DMS114 treated with DMSO at 0.1 percent for 48 hours (cell line): ENCODE results near the gene CD19.
"Not testable (repeated sequence)": the region's sequence is repeated elsewhere in the genome, so short reads cannot be mapped to it uniquely, and the experiment has no call there.

Experiments used
- DNase-seq: peaks from one replicate; lab custom pipeline; 2025; ENCODE audit not compliant: unreplicated experiment; lab: John Stamatoyannopoulos, UW

The CD19 gene

GRCh38 chr16:28905800-28906372, 25.9 kb upstream of the CD19 start:
- no peak for DNase-seq

GRCh38 chr16:28910086-28911031, 21.4 kb upstream of the CD19 start:
- no peak for DNase-seq

- DNase-seq: no peak
These were observed 19.2 kb upstream of the CD19 start for GRCh38 chr16:28912558-28912957.

DNA sequence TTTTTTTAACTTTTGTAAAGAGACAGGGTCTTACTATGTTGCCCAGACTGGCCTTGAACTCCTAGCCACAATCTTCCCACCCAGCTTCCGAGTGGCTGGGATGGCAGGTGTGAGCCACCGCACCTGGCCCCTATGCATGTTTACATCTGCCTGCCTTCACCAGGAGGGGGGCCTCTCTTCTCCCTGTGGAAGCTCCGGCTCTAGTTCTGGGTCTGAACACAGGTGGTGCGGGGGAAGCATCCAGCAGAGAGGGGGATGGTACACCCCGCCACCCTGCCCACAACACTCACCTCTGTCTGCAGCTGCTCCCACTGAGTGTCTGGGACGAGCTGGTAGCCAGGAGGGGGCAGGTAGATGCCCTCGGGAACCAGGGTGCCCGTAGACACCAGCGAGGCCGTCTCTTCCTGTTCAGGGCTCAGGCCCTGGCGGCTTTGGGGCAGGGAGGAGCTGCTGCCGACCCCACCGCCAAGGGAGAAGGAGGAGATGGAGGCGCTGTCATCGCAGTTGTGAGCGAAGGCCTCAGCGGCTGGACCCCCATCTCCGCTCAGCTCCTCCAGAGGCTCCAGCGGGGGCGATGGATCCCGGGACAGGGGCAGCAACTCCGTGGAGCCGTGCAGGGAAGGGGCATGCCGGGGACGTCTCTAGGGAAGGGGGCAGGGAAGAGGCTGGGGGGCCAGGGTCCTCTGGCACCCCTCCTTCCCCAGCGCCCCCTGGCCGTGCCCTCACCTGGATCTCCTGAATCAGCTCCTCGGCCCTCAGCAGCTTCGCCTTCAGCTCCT, 17.6 kb upstream of the CD19 start:
- DNase-seq: no peak

GRCh38 chr16:28915181-28915580, 16.6 kb upstream of the CD19 start:
- no peak for DNase-seq

DNA sequence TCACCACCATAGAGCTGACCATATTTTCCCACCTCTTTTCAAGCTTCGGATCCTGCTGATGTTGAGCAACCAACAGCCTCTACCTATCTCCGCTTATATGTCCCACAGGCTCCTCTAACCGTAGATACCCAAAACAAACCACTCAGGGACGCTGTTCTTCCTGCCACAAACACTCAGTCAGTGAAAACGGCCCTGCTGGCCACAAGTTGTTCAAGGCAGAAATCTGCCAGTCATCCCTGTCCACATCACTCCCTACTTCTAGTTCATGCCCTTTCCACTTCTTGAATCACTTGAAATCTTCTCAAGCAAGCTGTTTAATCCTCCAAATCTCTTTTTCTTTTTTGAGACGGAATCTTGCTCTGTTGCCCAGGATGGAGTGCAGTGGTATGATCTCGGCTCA, 14.7 kb upstream of the CD19 start:
- DNase-seq: no peak

DNA sequence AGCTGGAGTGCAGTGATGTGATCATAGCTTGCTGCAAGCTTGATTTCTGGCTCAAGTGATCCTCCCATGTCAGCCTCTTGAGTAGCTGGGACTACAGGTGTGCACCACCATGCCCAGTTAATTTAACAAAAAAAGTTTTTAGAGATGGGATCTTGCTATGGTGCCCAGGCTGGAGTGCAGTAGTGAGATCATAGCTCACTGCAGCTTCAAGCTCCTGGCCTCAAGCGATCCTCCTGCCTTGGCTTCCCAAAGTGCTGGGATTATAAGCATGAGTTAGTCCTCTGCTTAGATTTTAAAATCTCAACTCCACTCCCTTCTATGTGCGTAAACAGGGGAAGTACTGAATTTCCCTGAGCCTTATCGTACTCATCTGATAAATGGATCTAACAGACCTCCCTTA, 13.1 kb upstream of the CD19 start:
- no peak for DNase-seq

DNA sequence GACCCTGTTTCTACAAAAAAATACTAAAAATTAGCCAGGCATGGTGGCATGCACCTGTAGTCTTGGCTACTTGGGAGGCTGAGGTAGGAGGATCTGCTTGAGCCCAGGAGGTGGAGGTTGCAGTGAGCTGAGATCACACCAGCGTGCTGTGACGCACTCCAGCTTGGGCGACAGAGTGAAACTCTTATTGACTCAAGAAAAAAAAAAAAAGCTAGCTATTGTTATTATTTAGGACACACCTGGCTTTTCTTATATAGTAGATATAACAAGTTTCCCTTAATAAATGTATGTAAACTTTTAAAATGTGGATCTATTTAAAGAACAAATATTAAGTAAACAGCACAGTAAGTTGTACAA, 8.6 kb upstream of the CD19 start:
- no peak for DNase-seq

DNA sequence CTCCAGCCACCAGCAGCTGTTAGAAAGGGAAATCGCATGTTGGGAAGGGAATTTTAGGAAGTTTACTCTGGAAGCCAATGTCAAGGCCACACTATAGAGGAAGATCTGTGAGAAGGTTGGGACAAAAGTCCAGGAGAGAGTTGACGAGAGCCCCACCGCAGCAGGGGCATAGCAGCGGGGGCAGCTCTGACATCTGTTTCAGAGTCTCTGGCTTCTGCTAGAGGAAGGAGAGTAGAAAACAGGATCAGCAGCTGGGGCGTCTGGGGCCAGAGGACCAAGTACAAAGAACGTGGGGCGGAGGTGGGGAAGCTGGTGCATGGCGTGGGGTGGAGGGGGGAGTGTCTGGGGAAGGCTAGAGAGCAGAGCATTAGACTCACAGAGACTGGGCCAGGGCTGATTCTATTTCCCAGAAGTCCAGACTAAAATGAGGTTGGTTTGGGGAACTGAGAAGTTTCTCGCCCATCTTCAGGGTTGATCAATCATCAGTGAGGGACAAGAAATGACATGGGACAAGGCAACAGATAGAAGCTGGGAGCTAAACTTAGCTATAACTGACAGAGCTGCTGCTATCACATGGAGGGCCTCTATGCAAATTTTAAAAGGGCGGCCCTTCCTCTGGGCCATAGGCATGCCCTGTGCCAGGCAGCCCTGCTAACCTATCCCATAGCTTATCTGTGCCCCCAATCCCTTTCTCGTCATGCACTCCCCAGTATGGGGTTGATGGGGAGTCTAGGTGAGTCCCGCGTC, 7.9 kb upstream of the CD19 start:
- DNase-seq: no peak

DNA sequence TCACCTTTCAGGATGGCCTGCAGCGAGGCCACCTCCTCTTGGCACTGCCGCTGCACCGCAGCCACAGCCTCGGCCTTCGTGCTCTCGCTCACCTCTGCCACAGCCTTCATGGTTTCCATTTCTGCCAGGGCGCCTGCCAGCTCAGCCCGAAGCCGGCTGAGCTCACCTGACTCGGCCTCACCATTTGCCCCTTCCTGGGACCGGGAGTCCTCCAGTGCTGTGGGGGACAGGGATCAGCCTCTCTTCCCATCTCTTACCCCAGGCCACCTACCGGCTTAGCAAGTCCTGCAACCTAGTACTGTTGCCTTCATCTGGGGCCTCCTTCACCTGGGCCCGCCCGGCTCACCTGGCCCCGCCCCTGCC, 7.4 kb upstream of the CD19 start:
- no peak for DNase-seq

- peak; percentile 64 for DNase-seq
These were observed 6.9 kb upstream of the CD19 start, which contains the start of gene RABEP2 for GRCh38 chr16:28924762-28925385. Gene RABEP2 (minus strand): TSS chr16:28925238. CDS start chr16:28925163, 75 bp downstream.

DNA sequence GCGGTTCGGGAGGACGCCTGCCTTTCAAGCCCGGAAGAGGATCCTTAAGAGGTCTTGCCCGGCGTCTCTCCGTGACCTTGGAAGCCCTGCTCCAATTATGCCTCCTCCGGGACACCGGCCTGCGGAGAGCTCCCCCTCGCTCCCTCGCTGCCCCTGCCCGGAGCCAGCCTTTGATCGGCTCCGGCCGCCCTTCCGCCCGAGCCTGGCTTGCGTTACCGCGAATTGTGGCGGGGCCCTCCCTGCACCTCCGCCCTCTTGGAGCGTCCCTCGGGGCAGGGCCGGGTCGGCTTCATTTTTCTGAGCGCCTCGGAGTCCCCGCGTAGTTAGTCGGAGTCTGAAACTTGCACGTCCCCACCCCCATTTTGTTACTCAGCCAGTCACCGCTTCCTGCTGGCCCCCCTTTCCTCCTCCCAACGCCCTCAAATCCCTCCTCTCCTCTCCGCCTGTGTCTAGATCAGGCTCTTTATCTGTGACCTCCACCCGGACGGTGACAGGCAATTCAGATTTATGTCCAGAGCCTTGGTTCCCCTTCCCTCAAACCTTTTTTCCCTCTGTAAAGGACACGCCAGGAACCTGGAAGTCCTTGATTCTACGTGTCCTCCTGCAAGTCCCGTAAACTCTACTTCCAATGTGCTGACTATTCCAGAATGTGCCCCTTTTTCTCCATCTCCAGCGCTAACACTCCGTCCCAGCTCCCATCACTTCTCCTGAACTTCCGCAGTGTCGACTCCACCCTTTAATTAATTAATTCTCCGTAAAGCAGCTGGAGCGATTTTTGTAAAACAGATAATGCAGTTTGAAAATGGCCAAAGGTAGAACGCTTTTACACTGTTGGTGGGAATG, 6.2 kb upstream of the CD19 start:
- DNase-seq: peak; percentile 49

- not testable (repeated sequence) for DNase-seq
These were observed 5.5 kb upstream of the CD19 start for GRCh38 chr16:28926284-28926683.

DNA sequence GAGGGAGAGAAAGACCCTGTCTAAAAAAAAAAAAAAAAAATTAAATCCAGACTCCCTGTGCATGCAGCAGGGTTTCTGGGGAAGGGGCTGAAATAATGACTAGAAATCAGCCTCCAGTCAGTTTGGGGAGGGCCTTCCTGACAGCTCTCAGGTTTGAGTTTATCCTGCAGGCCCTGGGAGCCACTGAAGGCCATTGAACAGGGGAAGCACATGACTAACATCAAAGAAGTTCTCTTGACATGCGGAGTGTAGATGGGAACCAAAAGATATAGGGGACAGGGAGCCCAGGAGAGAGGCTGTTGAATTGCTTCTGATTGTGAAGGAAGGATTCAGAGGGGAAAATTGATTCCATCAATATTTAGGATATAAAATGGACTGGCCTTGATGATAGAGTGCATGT, 4.0 kb upstream of the CD19 start:
- DNase-seq: no peak

DNA sequence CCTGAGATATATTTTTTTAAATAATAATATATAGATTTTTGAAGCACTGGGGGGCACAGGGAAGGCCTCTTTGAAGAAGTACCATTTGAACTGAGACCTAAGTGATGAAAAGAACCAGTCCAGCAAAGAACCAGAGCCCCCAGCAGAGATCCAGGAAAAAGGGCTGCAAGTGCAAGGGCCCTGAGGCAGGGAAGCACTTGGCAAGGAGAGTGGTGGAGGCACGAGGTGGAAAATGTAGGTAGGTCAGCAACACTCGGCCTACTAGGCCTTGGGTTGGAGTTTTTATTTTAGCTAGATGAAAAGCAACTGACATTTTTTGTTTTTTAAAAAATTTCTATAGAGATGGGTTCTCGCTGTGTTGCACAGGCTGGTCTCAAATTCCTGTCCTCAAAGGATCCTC, 1.6 kb upstream of the CD19 start:
- no peak for DNase-seq

GRCh38 chr16:28930652-28931051, 1.1 kb upstream of the CD19 start:
- DNase-seq: no peak

- no peak for DNase-seq
These were observed 769 bp downstream of the CD19 start for GRCh38 chr16:28932339-28933141.

DNA sequence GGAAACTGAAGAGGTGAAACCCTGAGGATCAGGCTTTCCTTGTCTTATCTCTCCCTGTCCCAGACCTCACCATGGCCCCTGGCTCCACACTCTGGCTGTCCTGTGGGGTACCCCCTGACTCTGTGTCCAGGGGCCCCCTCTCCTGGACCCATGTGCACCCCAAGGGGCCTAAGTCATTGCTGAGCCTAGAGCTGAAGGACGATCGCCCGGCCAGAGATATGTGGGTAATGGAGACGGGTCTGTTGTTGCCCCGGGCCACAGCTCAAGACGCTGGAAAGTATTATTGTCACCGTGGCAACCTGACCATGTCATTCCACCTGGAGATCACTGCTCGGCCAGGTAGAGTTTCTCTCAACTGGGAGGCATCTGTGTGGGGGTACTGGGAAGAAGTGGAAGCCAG, 1.4 kb downstream of the CD19 start:
- no peak for DNase-seq

- no peak for DNase-seq
These were observed 3.6 kb downstream of the CD19 start for GRCh38 chr16:28935346-28935745.
